Spleen (tissue), 11 donors: Measurements from ENCODE around the gene TPPP. TPM values are rescaled to one million over a fixed set of nuclear protein-coding genes. Genes with fewer than 3 reads are reported as not detected.

Experiments
- DNase-seq: peaks from one replicate; pipeline ENCODE4 v3.0.0-alpha.2; 2020
- H3K27ac ChIP-seq, 8 donors: fragments of 200-600 bp; sonication (generic) in 7 of 8; 1 replicate in 4 of 8; 2 replicates in 4 of 8; pipeline versions ENCODE4 v1.5.0 to v1.8.0; 2016 to 2021; ENCODE audit warnings: inconsistent platforms in 4 of 8, mild to moderate bottlenecking in 4 of 8, moderate library complexity in 1 of 8
- H3K27me3 ChIP-seq, 7 donors: fragments of 200-600 bp; sonication (generic) in 6 of 7; replicated peaks in 1 of 7; 1 replicate in 4 of 7; 2 replicates in 3 of 7; pipeline versions ENCODE4 v1.5.0 to v1.8.0; 2016 to 2021; ENCODE audit warnings: inconsistent platforms in 3 of 7, mild to moderate bottlenecking in 1 of 7
- H3K36me3 ChIP-seq, 6 donors: fragments of 200-600 bp; sonication (generic) in 5 of 6; 1 replicate in 4 of 6; 2 replicates in 2 of 6; pipeline versions ENCODE4 v1.5.0 to v1.8.0; 2016 to 2021; ENCODE audit warnings: inconsistent platforms in 2 of 6
- H3K4me1 ChIP-seq, 6 donors: fragments of 200-600 bp; sonication (generic) in 5 of 6; 1 replicate in 3 of 6; 2 replicates in 3 of 6; pipeline versions ENCODE4 v1.5.0 to v1.8.0; 2016 to 2021; ENCODE audit warnings: inconsistent platforms in 3 of 6
- H3K4me3 ChIP-seq, 8 donors: fragments of 200-600 bp; sonication (generic) in 7 of 8; 1 replicate in 4 of 8; 2 replicates in 4 of 8; pipeline versions ENCODE4 v1.5.0 to v1.8.0; 2016 to 2021; ENCODE audit warnings: inconsistent platforms in 4 of 8, mild to moderate bottlenecking in 4 of 8, moderate library complexity in 2 of 8
- H3K9me3 ChIP-seq, 8 donors: fragments of 200-600 bp; sonication (generic) in 7 of 8; 1 replicate in 4 of 8; 2 replicates in 4 of 8; pipeline versions ENCODE4 v1.5.0 to v1.8.0; 2016 to 2021; ENCODE audit warnings: inconsistent platforms in 4 of 8
- POLR2A ChIP-seq, 3 donors: fragments of 450-650 bp; IDR thresholded peaks; one replicate each; pipeline ENCODE4 v1.5.1; 2017; ENCODE audit warnings: antibody characterized with exemption in 3 of 3, mild to moderate bottlenecking in 1 of 3
- POLR2AphosphoS5 ChIP-seq, 3 donors: sonication (generic); formaldehyde crosslinking; IDR thresholded peaks; one replicate each; pipeline ENCODE4 v1.5.1; 2017; ENCODE audit warnings: antibody characterized with exemption in 3 of 3
- WGBS, 5 donors: extraction: QIAGEN DNeasy Blood & Tissue Kit in 3 of 5; methylation state at CpG; one replicate each; pipeline versions ENCODE4 v1.1.5 to v1.1.7; 2013 to 2018; 5-methylcytosine and 5-hydroxymethylcytosine counted together
- intact Hi-C: fragments of 100-400 bp; cut with DNase I; formaldehyde crosslinking; loops from one replicate; pipeline ENCODE4 v1.15.0; 2023; ENCODE audit warnings: low total_unique reads
- polyA plus RNA-seq, 3 donors: library from polyadenylated mRNA; stranded (reverse); fragments of 200-250 nt; gene quantifications; one replicate each; pipeline ENCODE4 v1.2.1, GENCODE V29; 2013
- total RNA-seq, 7 donors: library from RNA; depleted of rRNA in 3 of 7; stranded (reverse); fragments of >200 nt in 3 of 7; fragmentation: NEBNext Ultra II Directional in 4 of 7; extraction: Animal tissue kit (Norgen Biotek cat#: 25700) in 4 of 7; gene quantifications; one replicate each; pipeline versions ENCODE4 v1.1.0 to v1.2.1, GENCODE V29; 2016 to 2021
- TF ChIP-seq, protein P1 (sequence below), 11 experiments: fragments of 200-600 bp in 7 of 11; fragments of 450-650 bp in 4 of 11; sonication (generic) in 4 of 11; IDR thresholded peaks in 8 of 11; conservative IDR thresholded peaks in 3 of 11; 1 replicate in 7 of 11; 2 replicates in 4 of 11; pipeline versions ENCODE4 v1.4.0 to v1.8.0; 2016 to 2021; ENCODE audit warnings: antibody characterized with exemption in 11 of 11, inconsistent platforms in 4 of 11, mild to moderate bottlenecking in 1 of 11
- donor health status: healthy with polysubstance abuse.
- donor health status: DM: no; HTN: no; CAD: no; lungs with moderate emphysema.
- donor health status: DM: no; HTN: no; CAD: no.
- donor health status: Bipolar disorder and iron deficiency.
- donor health status: healthy.
- donor health status: DM: no; HTN: no; CAD: no.
- donor health status: DM: yes; HTN: yes; CAD: no.

The TPPP gene
- total and polyA plus RNA-seq, 10 donors, result 0.30 to 12.2 (median 3.9) TPM

DNA sequence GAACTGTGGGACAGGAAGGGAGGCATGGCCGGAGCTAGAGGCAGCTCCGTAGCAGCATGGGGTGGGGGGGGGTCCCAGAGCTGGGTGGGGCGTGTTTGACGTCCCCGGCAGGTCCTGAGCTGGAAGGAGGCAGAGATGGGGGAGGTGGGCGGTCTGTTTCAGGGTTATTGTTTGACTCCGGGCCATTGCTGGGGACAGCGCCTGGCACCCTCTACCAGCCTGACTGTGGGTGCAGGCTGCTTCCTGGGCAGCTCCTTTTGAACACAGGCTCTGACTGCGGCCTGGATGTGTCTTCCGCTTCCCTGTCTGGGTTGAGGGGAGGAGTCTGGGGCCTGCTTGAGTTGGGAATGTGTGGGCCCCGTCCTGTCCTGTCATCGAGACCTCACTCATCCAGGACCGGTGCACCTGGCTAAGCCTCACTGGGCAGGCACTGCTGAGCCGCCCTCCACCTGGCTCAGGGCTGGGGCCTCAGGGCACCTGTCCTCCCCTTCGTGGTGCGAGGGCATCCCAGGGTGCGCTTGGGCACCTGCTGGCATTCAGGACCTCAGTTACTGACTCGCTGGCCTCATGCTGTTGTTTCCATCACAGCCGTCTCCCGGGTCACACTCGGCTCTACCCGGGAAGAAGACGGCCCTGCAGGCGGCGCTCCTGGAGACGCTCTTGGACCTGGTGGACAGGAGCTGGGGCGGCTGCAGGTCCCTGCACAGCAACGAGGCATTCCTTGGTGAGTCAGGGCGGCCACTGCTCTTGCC, 54.5 kb downstream of the TPPP start:
- 94 to 99% (median 96%) methylated on average over 22 to 29 of the region's 29 CpGs for WGBS, 5 donors
- DNase-seq, result peak; percentile 54

DNA sequence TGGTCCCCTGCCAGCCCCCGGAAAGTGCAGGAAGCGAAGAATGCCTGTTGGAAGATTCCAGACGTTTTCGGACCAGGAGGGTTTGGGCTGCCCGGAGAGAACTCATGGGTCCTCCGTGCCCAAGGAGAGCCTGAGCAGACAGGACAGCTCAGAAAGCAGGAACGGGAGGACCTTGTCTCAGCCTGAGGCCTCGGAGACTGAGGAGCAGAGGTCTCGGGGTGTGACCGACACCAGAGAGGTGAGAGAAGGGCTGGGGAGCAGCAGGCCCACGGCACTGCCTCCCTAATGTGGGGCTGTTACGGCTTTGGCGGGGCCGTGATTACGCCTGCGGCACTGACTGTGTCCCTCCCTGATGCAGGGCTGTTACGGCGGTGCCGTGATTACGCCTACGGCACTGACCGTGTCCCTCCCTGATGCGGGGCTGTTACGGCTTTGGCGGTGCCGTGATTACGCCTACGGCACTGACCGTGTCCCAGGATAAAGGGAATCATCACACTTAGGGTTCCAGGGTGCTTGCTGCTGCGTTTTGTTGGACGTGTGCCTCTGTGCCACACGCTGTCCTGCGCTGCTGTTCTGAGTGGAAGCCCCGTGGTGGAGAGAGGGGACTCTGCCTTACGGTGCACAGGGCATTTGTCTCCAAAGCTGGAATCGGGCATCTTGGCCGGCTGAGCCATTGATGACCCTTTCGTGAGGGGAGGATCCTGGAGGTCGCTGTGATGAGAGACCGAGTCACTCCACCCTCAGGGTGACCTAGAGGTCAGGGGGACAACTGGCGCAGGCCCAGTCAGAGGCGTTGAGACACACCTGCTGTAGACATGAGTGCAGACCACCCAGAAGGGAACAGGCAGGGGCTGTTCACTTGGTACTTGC, 55.3 kb downstream of the TPPP start:
- no peak overlapping the region for H3K4me3 ChIP-seq
- H3K4me1 ChIP-seq, result no peaks in the 10 kb centered on the region
- peaks cover 11 to 93% (median 69%) of the 10 kb centered on the region in 6 donors for H3K36me3 ChIP-seq
- TF ChIP-seq, protein P1, sequence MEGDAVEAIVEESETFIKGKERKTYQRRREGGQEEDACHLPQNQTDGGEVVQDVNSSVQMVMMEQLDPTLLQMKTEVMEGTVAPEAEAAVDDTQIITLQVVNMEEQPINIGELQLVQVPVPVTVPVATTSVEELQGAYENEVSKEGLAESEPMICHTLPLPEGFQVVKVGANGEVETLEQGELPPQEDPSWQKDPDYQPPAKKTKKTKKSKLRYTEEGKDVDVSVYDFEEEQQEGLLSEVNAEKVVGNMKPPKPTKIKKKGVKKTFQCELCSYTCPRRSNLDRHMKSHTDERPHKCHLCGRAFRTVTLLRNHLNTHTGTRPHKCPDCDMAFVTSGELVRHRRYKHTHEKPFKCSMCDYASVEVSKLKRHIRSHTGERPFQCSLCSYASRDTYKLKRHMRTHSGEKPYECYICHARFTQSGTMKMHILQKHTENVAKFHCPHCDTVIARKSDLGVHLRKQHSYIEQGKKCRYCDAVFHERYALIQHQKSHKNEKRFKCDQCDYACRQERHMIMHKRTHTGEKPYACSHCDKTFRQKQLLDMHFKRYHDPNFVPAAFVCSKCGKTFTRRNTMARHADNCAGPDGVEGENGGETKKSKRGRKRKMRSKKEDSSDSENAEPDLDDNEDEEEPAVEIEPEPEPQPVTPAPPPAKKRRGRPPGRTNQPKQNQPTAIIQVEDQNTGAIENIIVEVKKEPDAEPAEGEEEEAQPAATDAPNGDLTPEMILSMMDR (IDR thresholded peaks at IDR 0.05 in 8 of 11, conservative IDR thresholded peaks at IDR 0.05 in 3 of 11), result no peak
- no peak for TF ChIP-seq POLR2AphosphoS5 (IDR thresholded peaks at IDR 0.05)
- no peak for TF ChIP-seq POLR2A (IDR thresholded peaks at IDR 0.05)
- peaks cover 0 to 13% (median 9%) of the 10 kb centered on the region in 8 donors for H3K9me3 ChIP-seq
- intact Hi-C loops, result no loop called here
- H3K27ac ChIP-seq, result no peak overlapping the region
- peak; percentile 61 for DNase-seq
- no peaks in the 10 kb centered on the region for H3K27me3 ChIP-seq
- WGBS, 5 donors, result 96 to 98% (median 97%) methylated on average over 27 to 42 of the region's 42 CpGs

More for the DNA sequence above, 54.5 kb downstream of the TPPP start:
- H3K36me3 ChIP-seq, result peaks cover 11 to 98% (median 67%) of the 10 kb centered on the region in 6 donors
- TF ChIP-seq POLR2AphosphoS5 (IDR thresholded peaks at IDR 0.05), result no peak
- TF ChIP-seq, protein P1 (IDR thresholded peaks at IDR 0.05 in 8 of 11, conservative IDR thresholded peaks at IDR 0.05 in 3 of 11), result no peak
- no peak for TF ChIP-seq POLR2A (IDR thresholded peaks at IDR 0.05)
- H3K27ac ChIP-seq, result no peak overlapping the region
- peaks cover 0 to 4% (median 0%) of the 10 kb centered on the region in 6 donors for H3K4me1 ChIP-seq
- no peak overlapping the region for H3K4me3 ChIP-seq
- intact Hi-C loops, result no loop called here
- H3K9me3 ChIP-seq, result peaks cover 0 to 13% (median 9%) of the 10 kb centered on the region in 8 donors
- no peaks in the 10 kb centered on the region for H3K27me3 ChIP-seq

DNA sequence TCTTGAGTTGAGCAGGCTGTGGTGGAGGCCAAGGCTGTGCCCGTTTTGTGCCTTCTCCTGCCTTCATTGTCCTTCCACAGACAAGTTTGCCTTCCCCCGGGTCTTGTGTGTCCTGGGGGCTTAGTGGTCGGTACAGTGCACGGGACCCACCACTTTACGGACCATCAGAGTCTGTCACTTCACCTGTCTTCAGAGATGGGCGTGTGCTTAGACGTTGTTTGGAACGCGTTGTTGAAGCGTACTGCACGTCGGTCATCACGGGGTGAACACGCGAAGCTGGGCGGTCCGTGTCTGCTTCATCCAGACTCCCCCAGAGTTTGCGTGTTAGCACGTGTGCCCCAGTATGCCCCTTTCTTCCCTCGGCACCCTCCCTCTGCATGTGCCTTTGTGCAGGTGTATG, 56.2 kb downstream of the TPPP start:
- Histone ChIP-seq H3K4me1 (no peaks in the 10 kb centered on the region), H3K27me3 (no peaks in the 10 kb centered on the region), H3K36me3 (peaks cover 11 to 84% (median 65%) of the 10 kb centered on the region in 6 donors), H3K9me3 (peaks cover 0 to 13% (median 9%) of the 10 kb centered on the region in 8 donors), H3K4me3 (no peak overlapping the region), H3K27ac (no peak overlapping the region)
- TF ChIP-seq POLR2AphosphoS5 (IDR thresholded peaks at IDR 0.05) (no peak), POLR2A (IDR thresholded peaks at IDR 0.05) (no peak)
- TF ChIP-seq, protein P1 (IDR thresholded peaks at IDR 0.05 in 8 of 11, conservative IDR thresholded peaks at IDR 0.05 in 3 of 11), result no peak
- peak; percentile 43 for DNase-seq
- WGBS, 5 donors, result 84 to 96% (median 91%) methylated on average over 20 of the region's 20 CpGs
- intact Hi-C loops, result no loop called here
